HEK293 (cell line): ENCODE data around the gene PCMT1.

Experiments used
- GLI2 ChIP-seq: fragments of 450-650 bp; formaldehyde crosslinking; IDR thresholded peaks from 2 replicates; pipeline ENCODE4; 2017; ENCODE audit warnings: missing biosample characterization, missing genetic modification characterization, low read depth, borderline replicate concordance
- HOXA7 ChIP-seq: sonication (generic); formaldehyde crosslinking; IDR thresholded peaks from 2 replicates; pipeline ENCODE4 v1.8.1; 2022; ENCODE audit warnings: missing genetic modification reagents, borderline replicate concordance
- KLF9 ChIP-seq: fragments of 450-650 bp; formaldehyde crosslinking; IDR thresholded peaks from 2 replicates; pipeline ENCODE4 v1.5.1; 2016; ENCODE audit warnings: missing biosample characterization, missing genetic modification characterization, low read depth
- ZNF114 ChIP-seq: fragments of 450-650 bp; formaldehyde crosslinking; IDR thresholded peaks from 2 replicates; pipeline ENCODE4 v1.5.0; 2017; ENCODE audit warnings: missing biosample characterization, missing genetic modification characterization
- ZNF239 ChIP-seq: fragments of 450-650 bp; formaldehyde crosslinking; IDR thresholded peaks from 2 replicates; pipeline ENCODE4 v1.5.1; 2016; ENCODE audit warnings: missing biosample characterization, missing genetic modification characterization
- ZNF324 ChIP-seq: fragments of 450-650 bp; formaldehyde crosslinking; IDR thresholded peaks from 2 replicates; pipeline ENCODE4 v1.5.1; 2016; ENCODE audit warnings: missing biosample characterization, missing genetic modification characterization
- ZNF830 ChIP-seq: fragments of 450-650 bp; IDR thresholded peaks from 2 replicates; pipeline ENCODE4 v1.5.0; 2018; ENCODE audit warnings: missing biosample characterization, missing genetic modification characterization, low read depth, mild to moderate bottlenecking, moderate library complexity
- TF ChIP-seq, protein P1 (sequence below): fragments of 450-650 bp; formaldehyde crosslinking; IDR thresholded peaks from 2 replicates; pipeline ENCODE4 v1.5.1; 2016; ENCODE audit warnings: missing biosample characterization, missing genetic modification characterization
- TF ChIP-seq, protein P2 (sequence below): fragments of 450-650 bp; formaldehyde crosslinking; IDR thresholded peaks from 2 replicates; pipeline ENCODE4 v1.5.1; 2016; ENCODE audit warnings: missing biosample characterization, missing genetic modification characterization
- TF ChIP-seq, protein P3 (sequence below): fragments of 450-650 bp; formaldehyde crosslinking; IDR thresholded peaks from 2 replicates; pipeline ENCODE4 v1.5.1; 2016; ENCODE audit warnings: missing biosample characterization, missing genetic modification characterization
- TF ChIP-seq, protein P4 (sequence below): fragments of 450-650 bp; IDR thresholded peaks from 2 replicates; pipeline ENCODE4 v1.5.1; 2018; ENCODE audit warnings: missing biosample characterization, missing genetic modification characterization

DNA sequence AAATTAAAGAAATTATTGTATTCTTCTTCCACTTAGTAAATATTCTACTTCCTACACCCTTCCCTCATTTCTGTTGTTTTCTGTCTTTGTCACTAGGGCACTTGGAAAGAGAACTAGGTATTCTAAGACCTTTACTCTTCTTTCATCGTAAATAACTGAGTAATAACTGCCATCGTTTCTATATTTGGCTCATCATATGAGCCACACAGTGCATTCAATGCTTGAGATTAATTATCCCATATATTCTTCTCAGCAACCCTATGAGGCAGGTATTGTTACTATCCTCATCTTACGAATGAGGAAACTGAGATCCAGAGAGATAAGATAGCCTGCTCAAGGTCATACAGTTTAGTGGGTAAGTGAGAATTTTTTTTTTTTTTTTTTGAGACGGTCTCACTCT, 75.8 kb downstream of the PCMT1 start:
- TF ChIP-seq, protein P1, sequence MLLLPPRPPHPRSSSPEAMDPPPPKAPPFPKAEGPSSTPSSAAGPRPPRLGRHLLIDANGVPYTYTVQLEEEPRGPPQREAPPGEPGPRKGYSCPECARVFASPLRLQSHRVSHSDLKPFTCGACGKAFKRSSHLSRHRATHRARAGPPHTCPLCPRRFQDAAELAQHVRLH (tag by site-specific recombination): no peak
- TF ChIP-seq ZNF324 (tag by site-specific recombination): no peak
- TF ChIP-seq ZNF830 (tag by site-specific recombination): no peak
- TF ChIP-seq ZNF239 (tag by site-specific recombination): no peak
- no peak for TF ChIP-seq GLI2 (tag by site-specific recombination)
- TF ChIP-seq, protein P2, sequence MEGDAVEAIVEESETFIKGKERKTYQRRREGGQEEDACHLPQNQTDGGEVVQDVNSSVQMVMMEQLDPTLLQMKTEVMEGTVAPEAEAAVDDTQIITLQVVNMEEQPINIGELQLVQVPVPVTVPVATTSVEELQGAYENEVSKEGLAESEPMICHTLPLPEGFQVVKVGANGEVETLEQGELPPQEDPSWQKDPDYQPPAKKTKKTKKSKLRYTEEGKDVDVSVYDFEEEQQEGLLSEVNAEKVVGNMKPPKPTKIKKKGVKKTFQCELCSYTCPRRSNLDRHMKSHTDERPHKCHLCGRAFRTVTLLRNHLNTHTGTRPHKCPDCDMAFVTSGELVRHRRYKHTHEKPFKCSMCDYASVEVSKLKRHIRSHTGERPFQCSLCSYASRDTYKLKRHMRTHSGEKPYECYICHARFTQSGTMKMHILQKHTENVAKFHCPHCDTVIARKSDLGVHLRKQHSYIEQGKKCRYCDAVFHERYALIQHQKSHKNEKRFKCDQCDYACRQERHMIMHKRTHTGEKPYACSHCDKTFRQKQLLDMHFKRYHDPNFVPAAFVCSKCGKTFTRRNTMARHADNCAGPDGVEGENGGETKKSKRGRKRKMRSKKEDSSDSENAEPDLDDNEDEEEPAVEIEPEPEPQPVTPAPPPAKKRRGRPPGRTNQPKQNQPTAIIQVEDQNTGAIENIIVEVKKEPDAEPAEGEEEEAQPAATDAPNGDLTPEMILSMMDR (tag by site-specific recombination): no peak
- TF ChIP-seq, protein P3, sequence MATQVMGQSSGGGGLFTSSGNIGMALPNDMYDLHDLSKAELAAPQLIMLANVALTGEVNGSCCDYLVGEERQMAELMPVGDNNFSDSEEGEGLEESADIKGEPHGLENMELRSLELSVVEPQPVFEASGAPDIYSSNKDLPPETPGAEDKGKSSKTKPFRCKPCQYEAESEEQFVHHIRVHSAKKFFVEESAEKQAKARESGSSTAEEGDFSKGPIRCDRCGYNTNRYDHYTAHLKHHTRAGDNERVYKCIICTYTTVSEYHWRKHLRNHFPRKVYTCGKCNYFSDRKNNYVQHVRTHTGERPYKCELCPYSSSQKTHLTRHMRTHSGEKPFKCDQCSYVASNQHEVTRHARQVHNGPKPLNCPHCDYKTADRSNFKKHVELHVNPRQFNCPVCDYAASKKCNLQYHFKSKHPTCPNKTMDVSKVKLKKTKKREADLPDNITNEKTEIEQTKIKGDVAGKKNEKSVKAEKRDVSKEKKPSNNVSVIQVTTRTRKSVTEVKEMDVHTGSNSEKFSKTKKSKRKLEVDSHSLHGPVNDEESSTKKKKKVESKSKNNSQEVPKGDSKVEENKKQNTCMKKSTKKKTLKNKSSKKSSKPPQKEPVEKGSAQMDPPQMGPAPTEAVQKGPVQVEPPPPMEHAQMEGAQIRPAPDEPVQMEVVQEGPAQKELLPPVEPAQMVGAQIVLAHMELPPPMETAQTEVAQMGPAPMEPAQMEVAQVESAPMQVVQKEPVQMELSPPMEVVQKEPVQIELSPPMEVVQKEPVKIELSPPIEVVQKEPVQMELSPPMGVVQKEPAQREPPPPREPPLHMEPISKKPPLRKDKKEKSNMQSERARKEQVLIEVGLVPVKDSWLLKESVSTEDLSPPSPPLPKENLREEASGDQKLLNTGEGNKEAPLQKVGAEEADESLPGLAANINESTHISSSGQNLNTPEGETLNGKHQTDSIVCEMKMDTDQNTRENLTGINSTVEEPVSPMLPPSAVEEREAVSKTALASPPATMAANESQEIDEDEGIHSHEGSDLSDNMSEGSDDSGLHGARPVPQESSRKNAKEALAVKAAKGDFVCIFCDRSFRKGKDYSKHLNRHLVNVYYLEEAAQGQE: no peak
- TF ChIP-seq, protein P4, sequence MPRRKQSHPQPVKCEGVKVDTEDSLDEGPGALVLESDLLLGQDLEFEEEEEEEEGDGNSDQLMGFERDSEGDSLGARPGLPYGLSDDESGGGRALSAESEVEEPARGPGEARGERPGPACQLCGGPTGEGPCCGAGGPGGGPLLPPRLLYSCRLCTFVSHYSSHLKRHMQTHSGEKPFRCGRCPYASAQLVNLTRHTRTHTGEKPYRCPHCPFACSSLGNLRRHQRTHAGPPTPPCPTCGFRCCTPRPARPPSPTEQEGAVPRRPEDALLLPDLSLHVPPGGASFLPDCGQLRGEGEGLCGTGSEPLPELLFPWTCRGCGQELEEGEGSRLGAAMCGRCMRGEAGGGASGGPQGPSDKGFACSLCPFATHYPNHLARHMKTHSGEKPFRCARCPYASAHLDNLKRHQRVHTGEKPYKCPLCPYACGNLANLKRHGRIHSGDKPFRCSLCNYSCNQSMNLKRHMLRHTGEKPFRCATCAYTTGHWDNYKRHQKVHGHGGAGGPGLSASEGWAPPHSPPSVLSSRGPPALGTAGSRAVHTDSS: no peak
- TF ChIP-seq ZNF114: no peak
- no peak for TF ChIP-seq HOXA7 (CRISPR knock-in tag)
- TF ChIP-seq KLF9: no peak
